MCF 10A (cell line): ENCODE measurements around the gene COIL. TPM values are rescaled to one million over a fixed set of nuclear protein-coding genes. Genes with fewer than 3 reads are reported as not detected.

ENCODE experiments used
- BruUV-seq: library from RNA; stranded (reverse); fragments of 400-500 nt; replicated peaks from 2 replicates; lab custom pipeline; 2021; lab: Mats Ljungman, UMichigan
- CTCF ChIA-PET: fragments of 300-600 bp; sonication (Branson Sonifier 250); formaldehyde crosslinking; extraction: SDS; loops from one replicate; lab custom pipeline; 2021; ENCODE audit warnings: antibody characterized with exemption, inconsistent platforms; lab: Yijun Ruan, JAX
- POLR2A ChIA-PET: fragments of 300-600, 350-650 bp; sonication (Branson Sonifier 250); formaldehyde crosslinking; extraction: SDS; loops from one replicate; lab custom pipeline; 2020; ENCODE audit warnings: antibody characterized with exemption, inconsistent platforms; lab: Yijun Ruan, JAX
- DNase-seq: peaks from one replicate; pipeline ENCODE4 v3.0.0-alpha.2; 2018; ENCODE audit not compliant: unreplicated experiment
- H3K27ac Mint-ChIP-seq: one replicate; pipeline ENCODE4 v1.8.0; 2022; ENCODE audit warnings: mild to moderate bottlenecking, low read depth, mixed read lengths; ENCODE audit not compliant: unreplicated experiment
- H3K27me3 Mint-ChIP-seq: one replicate; pipeline ENCODE4 v1.8.0; 2022; ENCODE audit warnings: mixed read lengths; ENCODE audit not compliant: insufficient read depth, unreplicated experiment
- H3K36me3 Mint-ChIP-seq: one replicate; pipeline ENCODE4 v1.8.0; 2022; ENCODE audit warnings: mild to moderate bottlenecking, moderate library complexity, mixed read lengths; ENCODE audit not compliant: insufficient read depth, unreplicated experiment
- H3K4me1 Mint-ChIP-seq: one replicate; pipeline ENCODE4 v1.8.0; 2022; ENCODE audit warnings: mixed read lengths; ENCODE audit not compliant: insufficient read depth, unreplicated experiment
- H3K4me3 Mint-ChIP-seq: one replicate; pipeline ENCODE4 v1.8.0; 2022; ENCODE audit warnings: mild to moderate bottlenecking, moderate library complexity, mixed read lengths; ENCODE audit not compliant: unreplicated experiment
- H3K9me3 Mint-ChIP-seq: one replicate; pipeline ENCODE4 v1.8.0; 2022; ENCODE audit warnings: mixed read lengths; ENCODE audit not compliant: unreplicated experiment
- CTCF ChIP-seq: fragments of 200-600 bp; IDR thresholded peaks from one replicate; pipeline ENCODE4 v1.8.0; 2022; ENCODE audit warnings: antibody characterized with exemption, mild to moderate bottlenecking; ENCODE audit not compliant: unreplicated experiment
- intact Hi-C: fragments of 100-400 bp; cut with micrococcal nuclease; formaldehyde crosslinking; loops from 2 replicates; pipeline ENCODE4 v1.14.1; 2022
- total RNA-seq: library from RNA; stranded (reverse); gene quantifications from 2 replicates; pipeline ENCODE4 v1.2.3, GENCODE V29; 2022

Gene COIL
- total RNA-seq, 1 experiment from 2014 or later = 15.4 TPM

GRCh38 chr17:56956992-56957391 is 3.9 kb downstream of the COIL start:
- no peak for TF ChIP-seq CTCF
- Mint-ChIP-seq H3K4me3 (no peak overlapping the region), H3K27ac (no peak overlapping the region), H3K36me3 (no peaks in the 10 kb centered on the region), H3K9me3 (no peaks in the 10 kb centered on the region), H3K4me1 (no peaks in the 10 kb centered on the region), H3K27me3 (no peaks in the 10 kb centered on the region)
- no peak for DNase-seq
- no TSS peak for BruUV-seq
- POLR2A ChIA-PET = no interaction called here
- intact Hi-C loops = no loop called here
- CTCF ChIA-PET = interaction anchor here (0.6 to 0.7 kb wide), 4 partner anchors 54 to 1226 kb away, joined by 3 to 5 read pairs (median 4); no protein-coding TSS in a partner anchor

- no peak for DNase-seq
- Mint-ChIP-seq H3K36me3 (peaks cover 58% of the 10 kb centered on the region), H3K9me3 (no peaks in the 10 kb centered on the region), H3K4me1 (no peaks in the 10 kb centered on the region), H3K4me3 (no peak overlapping the region), H3K27ac (no peak overlapping the region), H3K27me3 (no peaks in the 10 kb centered on the region)
- intact Hi-C loops = loop anchor here (10.0 kb wide), 1 partner anchor 355 kb away; the partner anchor contains the start of gene NOG
- BruUV-seq = no TSS peak
- POLR2A ChIA-PET = interaction anchor here (0.6 kb wide), 1 partner anchor 28 kb away, joined by 3 read pairs; the partner anchor contains the start of gene SCPEP1
- CTCF ChIA-PET = interaction anchor here (0.6 to 1.4 kb wide), 5 partner anchors 10 to 130 kb away, joined by 3 to 4 read pairs (median 3); partner anchors contain the start of genes COIL and TRIM25
- no peak for TF ChIP-seq CTCF
These were observed 11.3 kb downstream of the COIL start for GRCh38 chr17:56949595-56949994.

DNA sequence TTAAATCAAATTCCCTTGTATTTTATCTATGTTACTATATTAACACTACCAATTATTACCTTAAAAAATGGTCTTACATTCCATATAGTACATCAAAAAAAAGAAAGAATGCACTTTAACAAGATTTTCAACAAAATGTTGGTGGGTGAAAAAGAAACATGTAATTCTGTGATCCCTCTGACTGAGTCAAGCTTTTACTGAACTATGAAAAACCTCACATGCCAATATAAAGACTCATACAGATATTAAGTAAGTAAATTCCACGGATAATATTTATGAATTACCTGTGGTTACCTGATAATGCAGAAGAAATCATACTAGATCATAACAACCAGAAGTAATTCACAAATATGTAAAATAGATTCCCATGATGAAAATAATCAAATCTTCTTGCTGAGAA is 12.4 kb downstream of the COIL start:
- ChIA-PET POLR2A (no interaction called here), CTCF (interaction anchor here (0.8 to 1.2 kb wide), 2 partner anchors 9 to 113 kb away, joined by 3 to 4 read pairs; no protein-coding TSS in a partner anchor)
- intact Hi-C loops = loop anchor here (10.0 kb wide), 1 partner anchor 354 kb away; the partner anchor contains the start of gene NOG
- no peaks in the 10 kb centered on the region for H3K9me3 Mint-ChIP-seq
- no TSS peak for BruUV-seq
- TF ChIP-seq CTCF = no peak
- no peak overlapping the region for H3K4me3 Mint-ChIP-seq
- H3K36me3 Mint-ChIP-seq = peaks cover 62% of the 10 kb centered on the region
- no peaks in the 10 kb centered on the region for H3K4me1 Mint-ChIP-seq
- H3K27ac Mint-ChIP-seq = no peak overlapping the region
- no peaks in the 10 kb centered on the region for H3K27me3 Mint-ChIP-seq
- no peak for DNase-seq

GRCh38 chr17:56947741-56948140 is 13.1 kb downstream of the COIL start:
- intact Hi-C loops = loop anchor here (10.0 kb wide), 1 partner anchor 353 kb away; the partner anchor contains the start of gene NOG
- no TSS peak for BruUV-seq
- Mint-ChIP-seq H3K27ac (no peak overlapping the region), H3K4me3 (no peak overlapping the region), H3K4me1 (no peaks in the 10 kb centered on the region), H3K9me3 (no peaks in the 10 kb centered on the region), H3K27me3 (no peaks in the 10 kb centered on the region), H3K36me3 (peaks cover 62% of the 10 kb centered on the region)
- CTCF ChIA-PET = interaction anchor here (1.2 kb wide), 1 partner anchor 112 kb away, joined by 4 read pairs; no protein-coding TSS in a partner anchor
- TF ChIP-seq CTCF = no peak
- DNase-seq = no peak
- POLR2A ChIA-PET = interaction anchor here (0.7 kb wide), 1 partner anchor 45 kb away, joined by 3 read pairs; no protein-coding TSS in a partner anchor
